OCI-LY3 (cell line): ENCODE results near the gene SLC45A2.

Experiments
- H2AFZ ChIP-seq: fragments of 200-600, 300-600 bp; shearing (Covaris generic); 2 replicates; pipeline ENCODE4 v1.6.0; 2014; ENCODE audit warnings: antibody characterized with exemption, low read depth, low read length
- H3K27ac ChIP-seq: fragments of 200-600, 300-600 bp; sonication (generic); 2 replicates; pipeline ENCODE4 v1.5.1; 2014; ENCODE audit warnings: mild to moderate bottlenecking, low read length, moderate library complexity, mixed read lengths
- H3K27me3 ChIP-seq: fragments of 200-600, 300-600 bp; sonication (generic); 2 replicates; pipeline ENCODE4 v1.6.1; 2014; ENCODE audit warnings: low read depth, low read length, mixed read lengths
- H3K36me3 ChIP-seq: fragments of 200-600, 300-600 bp; sonication (generic); replicated peaks from 2 replicates; pipeline ENCODE3; 2014; ENCODE audit warnings: low read depth, low read length, mixed read lengths
- H3K4me1 ChIP-seq: fragments of 300-600, 200-600 bp; sonication (generic); 2 replicates; pipeline ENCODE4 v1.6.1; 2014; ENCODE audit warnings: low read length, mixed read lengths
- H3K4me2 ChIP-seq: fragments of 200-600, 300-600 bp; sonication (generic); 2 replicates; pipeline ENCODE4 v1.6.1; 2014; ENCODE audit warnings: low read length, mixed read lengths
- H3K4me3 ChIP-seq: fragments of 300-600, 200-600 bp; sonication (generic); 2 replicates; pipeline ENCODE4 v1.5.1; 2014; ENCODE audit warnings: antibody characterized with exemption, mild to moderate bottlenecking, low read length, moderate library complexity
- H3K79me2 ChIP-seq: fragments of 300-600, 200-600 bp; shearing (Covaris generic); 2 replicates; pipeline ENCODE4 v1.6.1; 2014; ENCODE audit warnings: mild to moderate bottlenecking, low read length, mixed read lengths
- H3K9ac ChIP-seq: fragments of 300-600, 200-600 bp; shearing (Covaris generic); 2 replicates; pipeline ENCODE4 v1.6.0; 2014; ENCODE audit warnings: mild to moderate bottlenecking, low read length, moderate library complexity
- H3K9me3 ChIP-seq: fragments of 200-600, 300-600 bp; shearing (Covaris generic); 2 replicates; pipeline ENCODE4 v1.6.1; 2014; ENCODE audit warnings: low read length, mixed read lengths; ENCODE audit not compliant: insufficient read depth
- H4K20me1 ChIP-seq: fragments of 200-600, 300-600 bp; sonication (generic); 2 replicates; pipeline ENCODE4 v1.6.1; 2016; ENCODE audit warnings: low read length, mixed read lengths; ENCODE audit not compliant: insufficient read depth
- CTCF ChIP-seq: fragments of 200-600, 300-600 bp; sonication (generic); IDR thresholded peaks from 2 replicates; pipeline ENCODE4 v1.5.1; 2014; ENCODE audit warnings: antibody characterized with exemption, low read length, low read depth
- EZH2phosphoT487 ChIP-seq: fragments of 200-600 bp; shearing (Covaris generic); IDR thresholded peaks from 2 replicates; pipeline ENCODE4 v1.6.1; 2018; ENCODE audit warnings: antibody characterized with exemption, mixed run types, low read depth

The SLC45A2 gene

GRCh38 chr5:34003941-34004340, 19.4 kb upstream of the SLC45A2 start:
- Histone ChIP-seq H3K4me1 (peaks cover 10% of the 10 kb centered on the region; the same call in 1 of the 2 replicates), H3K9me3 (no peaks in the 10 kb centered on the region)

GRCh38 chr5:34002629-34003328, 18.3 kb upstream of the SLC45A2 start:
- Histone ChIP-seq H3K27ac (no peak overlapping the region), H3K4me3 (no peak overlapping the region), H3K4me1 (peaks cover 5% of the 10 kb centered on the region; the same call in 1 of the 2 replicates), H3K36me3 (no peaks in the 10 kb centered on the region), H3K79me2 (no peaks in the 10 kb centered on the region), H3K9me3 (no peaks in the 10 kb centered on the region), H2AFZ (no peak overlapping the region), H4K20me1 (no peaks in the 10 kb centered on the region), H3K27me3 (no peaks in the 10 kb centered on the region), H3K9ac (no peak overlapping the region), H3K4me2 (no peak overlapping the region)
- no peak for TF ChIP-seq EZH2phosphoT487
- no peak for TF ChIP-seq CTCF

More at GRCh38 chr5:34003941-34004340, 19.4 kb upstream of the SLC45A2 start:
- Histone ChIP-seq H3K4me2 (no peak overlapping the region), H4K20me1 (no peaks in the 10 kb centered on the region), H2AFZ (no peak overlapping the region), H3K27me3 (no peaks in the 10 kb centered on the region), H3K79me2 (no peaks in the 10 kb centered on the region), H3K4me3 (no peak overlapping the region), H3K9ac (no peak overlapping the region), H3K27ac (no peak overlapping the region), H3K36me3 (no peaks in the 10 kb centered on the region)
- no peak for TF ChIP-seq CTCF
- TF ChIP-seq EZH2phosphoT487, result no peak

GRCh38 chr5:34001241-34001841, 16.8 kb upstream of the SLC45A2 start:
- no peak overlapping the region for H3K9ac ChIP-seq

More at GRCh38 chr5:34001241-34001841, 16.8 kb upstream of the SLC45A2 start:
- Histone ChIP-seq H3K79me2 (no peaks in the 10 kb centered on the region), H3K9me3 (no peaks in the 10 kb centered on the region), H4K20me1 (no peaks in the 10 kb centered on the region), H3K4me1 (no peaks in the 10 kb centered on the region), H3K27me3 (no peaks in the 10 kb centered on the region), H3K4me3 (no peak overlapping the region), H3K4me2 (no peak overlapping the region), H3K27ac (no peak overlapping the region), H2AFZ (no peak overlapping the region), H3K36me3 (no peaks in the 10 kb centered on the region)
- no peak for TF ChIP-seq EZH2phosphoT487
- no peak for TF ChIP-seq CTCF
